Ishikawa (cell line): ENCODE measurements around the gene DUS1L.

Experiments
- CEBPB ChIP-seq: IDR thresholded peaks from 2 replicates; pipeline ENCODE4 v1.6.1; 2012
- CREB1 ChIP-seq: IDR thresholded peaks from 2 replicates; pipeline ENCODE4 v1.6.1; 2012; ENCODE audit warnings: low read depth
- EGR1 ChIP-seq: IDR thresholded peaks from 2 replicates; pipeline ENCODE4 v1.6.1; 2012
- EP300 ChIP-seq: IDR thresholded peaks from 2 replicates; pipeline ENCODE4 v1.6.1; 2012; ENCODE audit warnings: borderline replicate concordance
- FOXM1 ChIP-seq: IDR thresholded peaks from 2 replicates; pipeline ENCODE4 v1.6.1; 2012; ENCODE audit warnings: low read depth, borderline replicate concordance
- NFIC ChIP-seq: IDR thresholded peaks from 2 replicates; pipeline ENCODE4 v1.6.1; 2012
- RAD21 ChIP-seq: IDR thresholded peaks from 2 replicates; pipeline ENCODE4 v1.6.1; 2012; ENCODE audit warnings: low read depth
- TAF1 ChIP-seq: IDR thresholded peaks from 2 replicates; pipeline ENCODE4 v1.6.1; 2012; ENCODE audit warnings: low read depth, mild to moderate bottlenecking
- TCF12 ChIP-seq: IDR thresholded peaks from 2 replicates; pipeline ENCODE4 v1.6.1; 2012; ENCODE audit warnings: low read depth
- TEAD4 ChIP-seq: IDR thresholded peaks from 2 replicates; pipeline ENCODE4 v1.6.1; 2012
- USF1 ChIP-seq: IDR thresholded peaks from 2 replicates; pipeline ENCODE4 v1.6.1; 2012
- YY1 ChIP-seq: IDR thresholded peaks from 2 replicates; pipeline ENCODE4 v1.6.1; 2012; ENCODE audit warnings: low read depth
- ZBTB7A ChIP-seq: IDR thresholded peaks from 2 replicates; pipeline ENCODE4 v1.6.1; 2012; ENCODE audit warnings: low read depth
- TF ChIP-seq, protein P1 (sequence below): IDR thresholded peaks from 2 replicates; pipeline ENCODE4 v1.6.1; 2012
- TF ChIP-seq, protein P2 (sequence below): IDR thresholded peaks from 2 replicates; pipeline ENCODE4 v1.6.1; 2012; ENCODE audit warnings: low read depth, mild to moderate bottlenecking

The DUS1L gene

GRCh38 chr17:82016061-82016874, 49.3 kb downstream of the DUS1L start:
- no peak for TF ChIP-seq RAD21
- no peak for TF ChIP-seq CEBPB
- no peak for TF ChIP-seq CREB1
- no peak for TF ChIP-seq FOXM1
- TF ChIP-seq NFIC = no peak
- TF ChIP-seq EP300 = no peak
- TF ChIP-seq TEAD4 = no peak
- no peak for TF ChIP-seq USF1
- no peak for TF ChIP-seq ZBTB7A
- TF ChIP-seq, protein P1, sequence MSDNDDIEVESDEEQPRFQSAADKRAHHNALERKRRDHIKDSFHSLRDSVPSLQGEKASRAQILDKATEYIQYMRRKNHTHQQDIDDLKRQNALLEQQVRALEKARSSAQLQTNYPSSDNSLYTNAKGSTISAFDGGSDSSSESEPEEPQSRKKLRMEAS = no peak
- TF ChIP-seq YY1 = no peak
- TF ChIP-seq, protein P2, sequence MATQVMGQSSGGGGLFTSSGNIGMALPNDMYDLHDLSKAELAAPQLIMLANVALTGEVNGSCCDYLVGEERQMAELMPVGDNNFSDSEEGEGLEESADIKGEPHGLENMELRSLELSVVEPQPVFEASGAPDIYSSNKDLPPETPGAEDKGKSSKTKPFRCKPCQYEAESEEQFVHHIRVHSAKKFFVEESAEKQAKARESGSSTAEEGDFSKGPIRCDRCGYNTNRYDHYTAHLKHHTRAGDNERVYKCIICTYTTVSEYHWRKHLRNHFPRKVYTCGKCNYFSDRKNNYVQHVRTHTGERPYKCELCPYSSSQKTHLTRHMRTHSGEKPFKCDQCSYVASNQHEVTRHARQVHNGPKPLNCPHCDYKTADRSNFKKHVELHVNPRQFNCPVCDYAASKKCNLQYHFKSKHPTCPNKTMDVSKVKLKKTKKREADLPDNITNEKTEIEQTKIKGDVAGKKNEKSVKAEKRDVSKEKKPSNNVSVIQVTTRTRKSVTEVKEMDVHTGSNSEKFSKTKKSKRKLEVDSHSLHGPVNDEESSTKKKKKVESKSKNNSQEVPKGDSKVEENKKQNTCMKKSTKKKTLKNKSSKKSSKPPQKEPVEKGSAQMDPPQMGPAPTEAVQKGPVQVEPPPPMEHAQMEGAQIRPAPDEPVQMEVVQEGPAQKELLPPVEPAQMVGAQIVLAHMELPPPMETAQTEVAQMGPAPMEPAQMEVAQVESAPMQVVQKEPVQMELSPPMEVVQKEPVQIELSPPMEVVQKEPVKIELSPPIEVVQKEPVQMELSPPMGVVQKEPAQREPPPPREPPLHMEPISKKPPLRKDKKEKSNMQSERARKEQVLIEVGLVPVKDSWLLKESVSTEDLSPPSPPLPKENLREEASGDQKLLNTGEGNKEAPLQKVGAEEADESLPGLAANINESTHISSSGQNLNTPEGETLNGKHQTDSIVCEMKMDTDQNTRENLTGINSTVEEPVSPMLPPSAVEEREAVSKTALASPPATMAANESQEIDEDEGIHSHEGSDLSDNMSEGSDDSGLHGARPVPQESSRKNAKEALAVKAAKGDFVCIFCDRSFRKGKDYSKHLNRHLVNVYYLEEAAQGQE = no peak
- TF ChIP-seq EGR1 = no peak

DNA sequence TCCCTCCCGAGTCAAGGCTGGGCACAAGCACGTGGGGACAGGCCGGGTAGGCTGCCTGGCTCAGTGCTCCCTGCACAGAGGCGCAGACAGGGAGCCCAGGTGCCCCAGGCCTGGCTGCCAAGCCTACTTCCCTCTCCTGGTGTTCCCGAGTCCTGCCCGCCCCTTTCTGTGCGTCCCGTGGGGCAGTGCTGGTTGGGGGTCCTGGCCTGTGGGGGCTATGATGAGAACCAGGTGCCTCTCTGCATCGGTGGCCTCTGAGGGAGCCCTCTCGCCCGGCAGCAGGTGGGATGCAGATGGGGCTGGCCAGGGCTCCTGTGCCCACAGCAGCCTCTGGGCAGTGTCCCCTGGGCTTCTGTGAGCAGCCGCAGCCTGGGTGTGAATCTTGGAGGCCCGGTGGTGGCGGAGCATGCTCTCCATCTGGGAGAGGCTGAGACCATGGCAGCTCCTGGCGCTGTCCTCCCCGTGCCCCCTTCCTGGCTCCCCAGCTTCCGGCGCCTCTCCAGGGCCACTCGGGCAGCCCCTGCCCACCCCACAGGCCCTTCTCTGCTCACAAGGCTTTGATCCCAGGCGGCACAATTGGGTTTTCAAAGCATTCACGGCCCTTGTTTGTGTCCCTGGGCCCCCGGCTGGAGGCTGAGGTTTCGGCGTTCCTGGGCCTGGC, 50.2 kb downstream of the DUS1L start:
- TF ChIP-seq, protein P2 = no peak
- TF ChIP-seq FOXM1 (no peak), EGR1 (no peak), RAD21 (no peak), NFIC (no peak)

DNA sequence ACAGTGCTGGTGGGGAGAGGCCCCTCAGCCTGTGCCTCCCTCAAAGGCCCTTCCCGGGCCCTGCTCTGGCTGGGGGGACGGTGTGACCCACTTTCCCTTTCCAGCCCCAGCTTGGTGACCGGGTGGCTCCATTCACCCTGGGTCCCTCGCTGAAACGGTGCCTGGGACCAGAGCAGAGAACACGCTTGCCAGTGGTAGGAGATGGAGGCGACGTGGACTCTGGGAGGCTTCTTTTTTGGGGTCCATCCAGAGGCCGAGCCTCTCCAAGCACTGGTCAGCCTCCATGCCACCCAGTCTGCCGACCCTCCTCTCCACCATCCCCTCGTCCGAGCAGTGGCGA, 50.7 kb downstream of the DUS1L start:
- TF ChIP-seq TEAD4 (no peak), USF1 (no peak), RAD21 (no peak), YY1 (no peak), EP300 (no peak), CREB1 (no peak), TCF12 (no peak), TAF1 (no peak), ZBTB7A (no peak), EGR1 (no peak), CEBPB (no peak), FOXM1 (no peak), NFIC (no peak)
- TF ChIP-seq, protein P1 = no peak
- TF ChIP-seq, protein P2 = no peak

- TF ChIP-seq, protein P2 = no peak
- TF ChIP-seq RAD21 (no peak), TEAD4 (no peak), NFIC (no peak), CEBPB (no peak), FOXM1 (no peak), CREB1 (no peak), EP300 (no peak), TCF12 (no peak)
Measured at GRCh38 chr17:82014432-82014831, 51.2 kb downstream of the DUS1L start.
